EL (cell line): ENCODE measurements around the gene ZNF804A.
A peak's percentile ranks its signal among the peaks of the same experiment; 100 is the strongest.

Experiments
- DNase-seq: peaks from one replicate; pipeline ENCODE4 v3.0.0-alpha.2; 2016

The ZNF804A gene

GRCh38 chr2:184598316-184599053, at the start of gene ZNF804A:
Gene ZNF804A (plus strand): TSS chr2:184598529. CDS start chr2:184598960, 431 bp downstream.
- DNase-seq: peak; percentile 38

GRCh38 chr2:184549153-184549552, 49.2 kb upstream of the ZNF804A start:
- DNase-seq: no peak

- DNase-seq: no peak
Observed at GRCh38 chr2:184551626-184552025, 46.7 kb upstream of the ZNF804A start.

- peak; percentile 8 for DNase-seq
Observed at GRCh38 chr2:184554736-184555135, 43.6 kb upstream of the ZNF804A start.

GRCh38 chr2:184555352-184555751, 43.0 kb upstream of the ZNF804A start:
- no peak for DNase-seq

- no peak for DNase-seq
Observed at GRCh38 chr2:184556639-184557038, 41.7 kb upstream of the ZNF804A start.

GRCh38 chr2:184558713-184559464, 39.4 kb upstream of the ZNF804A start:
- no peak for DNase-seq

GRCh38 chr2:184560603-184561002, 37.7 kb upstream of the ZNF804A start:
- no peak for DNase-seq

- no peak for DNase-seq
Observed at GRCh38 chr2:184562532-184562931, 35.8 kb upstream of the ZNF804A start.

- no peak for DNase-seq
Observed at GRCh38 chr2:184564092-184564491, 34.2 kb upstream of the ZNF804A start.

- no peak for DNase-seq
Observed at GRCh38 chr2:184566716-184567115, 31.6 kb upstream of the ZNF804A start.

- no peak for DNase-seq
Observed at GRCh38 chr2:184577056-184577455, 21.3 kb upstream of the ZNF804A start.

- no peak for DNase-seq
Observed at GRCh38 chr2:184577743-184578142, 20.6 kb upstream of the ZNF804A start.

GRCh38 chr2:184579226-184579625, 19.1 kb upstream of the ZNF804A start:
- no peak for DNase-seq

- DNase-seq: no peak
Observed at GRCh38 chr2:184581391-184581790, 16.9 kb upstream of the ZNF804A start.

- DNase-seq: no peak
Observed at GRCh38 chr2:184589261-184589660, 9.1 kb upstream of the ZNF804A start.

GRCh38 chr2:184596819-184597411, 1.4 kb upstream of the ZNF804A start:
- peak; percentile 53 for DNase-seq

GRCh38 chr2:184597571-184597991, 748 bp upstream of the ZNF804A start:
- peak; percentile 35 for DNase-seq

- DNase-seq: peak; percentile 4
Observed at GRCh38 chr2:184598002-184598315, 370 bp upstream of the ZNF804A start.

- peak; percentile 6 for DNase-seq
Observed at GRCh38 chr2:184599054-184599871, 934 bp downstream of the ZNF804A start.

GRCh38 chr2:184599872-184600222, 1.5 kb downstream of the ZNF804A start:
- peak; percentile 0 for DNase-seq

- DNase-seq: no peak
Observed at GRCh38 chr2:184602734-184603133, 4.4 kb downstream of the ZNF804A start.

GRCh38 chr2:184610891-184611290, 12.6 kb downstream of the ZNF804A start:
- DNase-seq: no peak
